ENCODE measurements around the gene THAP12.
A peak's percentile ranks its signal among the peaks of the same experiment; 100 is the strongest.
"Not testable (repeated sequence)": the region's sequence is repeated elsewhere in the genome, so short reads cannot be mapped to it uniquely, and the experiment has no call there.

Gene THAP12

DNA sequence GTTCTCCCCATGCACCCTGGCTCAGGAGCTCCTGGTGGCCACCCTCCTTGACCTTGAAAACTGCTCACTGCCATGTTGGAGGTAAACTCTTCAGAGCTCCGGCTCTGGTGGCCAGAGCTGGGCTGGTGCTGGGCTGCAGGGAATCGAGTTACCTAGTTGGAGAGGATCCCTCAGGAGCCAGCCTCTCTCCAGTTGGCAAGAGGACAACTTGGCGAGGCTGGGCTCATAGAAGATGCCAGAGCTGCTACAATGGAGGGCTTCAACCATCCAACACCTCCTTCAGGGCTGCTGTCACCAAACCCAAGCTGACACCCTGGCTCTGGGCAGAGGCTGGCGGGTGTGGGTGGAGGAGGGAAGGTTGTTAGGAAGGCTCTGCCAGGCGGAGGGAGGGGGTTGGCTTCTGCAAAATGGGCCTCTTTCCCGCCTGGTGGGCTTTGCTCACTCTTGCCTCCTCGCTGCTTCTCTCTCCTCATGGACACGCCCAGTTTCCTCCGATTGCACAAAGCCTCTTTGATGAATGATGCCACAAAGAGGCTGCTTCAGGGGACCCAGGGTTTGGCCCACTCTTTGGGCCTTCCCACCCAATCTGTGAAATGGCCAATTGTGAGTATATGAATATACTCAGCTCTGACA lies 53.1 kb downstream of the THAP12 start:
- no peak for DNase-seq (ENCODE audit: low read depth in 2 of 2)

DNA sequence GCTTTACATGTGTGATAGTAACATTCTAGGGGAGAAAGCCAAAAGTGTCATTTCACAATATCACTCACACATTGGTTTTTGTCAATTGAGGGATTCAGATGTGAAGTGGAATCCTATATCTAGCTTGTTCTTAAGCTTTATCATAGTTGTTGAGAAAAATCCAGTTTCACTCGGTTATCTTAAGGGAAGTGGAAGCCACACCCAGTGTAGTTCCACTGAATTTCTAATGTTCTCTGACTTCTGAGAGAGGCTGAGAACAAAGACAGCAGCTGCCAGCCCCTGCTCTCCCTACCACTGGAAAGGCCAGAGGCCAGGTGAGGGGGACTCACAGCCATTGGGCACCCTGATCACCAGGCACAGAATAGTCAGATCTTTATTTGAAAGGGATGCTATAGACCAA lies 53.7 kb downstream of the THAP12 start:
- DNase-seq (ENCODE audit: low read depth in 2 of 2) = no peak

DNA sequence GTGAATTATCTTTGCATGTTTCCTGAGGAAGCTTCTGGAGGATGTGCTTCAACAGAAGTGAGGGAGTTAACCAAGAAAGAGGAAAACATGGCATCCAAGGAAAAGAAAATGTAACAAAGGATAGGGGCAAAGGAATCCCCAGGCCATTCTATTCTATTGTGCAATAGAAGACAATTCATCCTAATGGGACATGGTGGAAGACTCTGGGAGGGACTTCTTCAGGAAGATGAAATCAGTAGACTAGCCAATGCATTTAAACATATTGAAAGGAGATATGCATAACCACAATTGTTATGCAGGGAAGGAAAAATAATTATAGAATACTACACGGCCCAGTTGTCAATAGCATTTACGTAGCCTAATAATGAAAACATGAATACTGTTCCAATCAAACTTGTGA lies 55.7 kb downstream of the THAP12 start:
- no peak for DNase-seq (ENCODE audit: low read depth in 2 of 2)

DNA sequence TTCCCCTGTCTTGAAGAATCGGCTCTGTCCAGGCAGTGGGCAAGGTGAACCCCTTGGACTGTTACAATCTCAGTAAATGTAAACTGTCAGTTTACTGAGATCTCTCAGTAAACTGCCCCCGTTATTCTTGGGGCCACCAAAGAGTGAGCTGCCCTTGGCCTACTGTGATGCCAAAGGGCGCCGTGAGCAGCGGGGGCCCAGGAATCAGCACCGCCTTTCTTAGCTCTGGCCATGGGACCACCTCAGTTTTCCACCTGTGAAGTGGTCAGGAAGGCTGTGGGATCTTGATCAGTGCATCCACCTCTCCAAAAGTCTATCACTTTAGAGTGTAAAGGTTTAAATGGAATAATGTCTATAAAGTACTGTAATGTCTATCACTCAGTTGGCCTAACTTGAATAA lies 57.1 kb downstream of the THAP12 start:
- no peak for DNase-seq (ENCODE audit: low read depth in 2 of 2)

- DNase-seq (ENCODE audit: low read depth in 2 of 2) = not testable (repeated sequence)
These were observed 57.6 kb downstream of the THAP12 start for GRCh38 chr11:76323375-76323774.

DNA sequence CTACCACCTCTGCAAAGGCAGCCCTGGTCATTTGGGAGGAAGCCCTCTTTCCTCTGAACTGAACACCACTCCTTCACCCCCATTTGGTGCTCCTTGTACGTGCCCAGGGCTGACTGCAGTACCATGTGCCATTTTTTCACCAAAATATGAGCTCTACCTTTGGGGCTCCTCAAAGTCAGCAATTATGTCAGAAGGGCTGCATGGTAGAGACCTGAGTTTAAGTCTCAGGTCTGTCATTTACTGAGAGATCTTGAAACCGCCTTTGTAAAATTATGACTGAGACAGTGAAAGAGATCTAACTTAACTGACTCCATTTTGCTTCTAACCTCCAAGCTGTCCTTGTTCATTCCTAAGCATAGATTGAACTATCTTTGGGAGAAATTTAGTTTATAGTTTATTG lies 58.0 kb downstream of the THAP12 start:
- no peak for DNase-seq (ENCODE audit: low read depth in 2 of 2)

GRCh38 chr11:76322540-76322939 lies 58.4 kb downstream of the THAP12 start:
- no peak for DNase-seq (ENCODE audit: low read depth in 2 of 2)

DNA sequence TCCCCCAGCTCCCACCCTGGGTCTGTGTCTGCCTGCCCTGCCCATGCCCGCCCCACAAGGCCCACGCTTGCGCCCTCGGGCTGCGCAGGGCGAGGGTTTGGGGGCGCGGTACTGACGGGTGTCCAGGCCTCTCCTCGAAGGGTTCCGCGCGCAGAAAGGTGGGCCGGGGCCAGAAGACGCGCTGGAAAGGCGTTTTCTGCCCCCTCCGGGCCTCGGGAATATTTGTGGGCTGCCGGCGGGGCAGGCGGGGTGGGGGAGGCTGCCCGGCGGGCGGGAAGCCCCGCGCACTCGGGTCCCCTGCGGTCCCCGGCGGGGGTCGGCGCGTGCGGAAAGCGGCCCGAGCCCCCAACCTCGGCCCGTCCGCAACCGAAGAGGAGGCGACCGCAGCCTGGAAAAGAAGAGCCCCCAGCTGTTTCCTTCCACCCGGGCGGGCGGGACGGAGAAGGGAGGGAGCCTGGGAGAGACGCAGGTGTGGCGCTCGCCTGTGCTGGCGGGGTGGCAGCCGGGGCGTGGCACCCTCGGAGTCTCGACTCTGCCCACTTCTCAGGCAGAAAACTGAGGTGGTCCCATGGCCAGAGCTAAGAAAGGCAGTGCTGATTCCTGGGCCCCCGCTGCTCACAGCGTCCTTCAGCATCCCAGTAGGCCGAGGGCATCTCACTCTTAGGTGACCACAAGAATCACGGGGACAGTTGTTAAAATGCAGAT lies 59.0 kb downstream of the THAP12 start:
- DNase-seq (ENCODE audit: low read depth in 2 of 2) = no peak

- DNase-seq (ENCODE audit: low read depth in 2 of 2) = no peak
These were observed 59.6 kb downstream of the THAP12 start for GRCh38 chr11:76321340-76321739.

DNA sequence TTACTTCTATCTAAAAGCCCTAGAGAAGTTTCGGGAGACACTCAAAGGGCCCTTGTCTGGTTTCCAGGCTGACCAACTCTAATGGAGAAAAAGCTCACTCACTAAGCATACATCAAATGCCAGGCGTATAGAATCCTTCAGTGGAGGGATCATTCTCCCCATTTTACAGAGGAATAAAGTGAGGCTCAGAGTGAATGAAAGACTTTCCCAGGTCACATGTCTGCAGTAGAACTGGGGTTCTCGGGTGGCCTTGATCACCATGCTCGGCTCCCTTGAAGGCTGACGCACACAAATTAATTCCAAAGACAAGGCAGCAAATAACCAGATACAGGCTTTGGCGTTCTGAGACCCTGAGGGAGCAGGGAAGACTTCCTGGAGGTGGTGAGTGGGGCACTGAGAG lies 60.0 kb downstream of the THAP12 start:
- DNase-seq (ENCODE audit: low read depth in 2 of 2) = no peak

DNA sequence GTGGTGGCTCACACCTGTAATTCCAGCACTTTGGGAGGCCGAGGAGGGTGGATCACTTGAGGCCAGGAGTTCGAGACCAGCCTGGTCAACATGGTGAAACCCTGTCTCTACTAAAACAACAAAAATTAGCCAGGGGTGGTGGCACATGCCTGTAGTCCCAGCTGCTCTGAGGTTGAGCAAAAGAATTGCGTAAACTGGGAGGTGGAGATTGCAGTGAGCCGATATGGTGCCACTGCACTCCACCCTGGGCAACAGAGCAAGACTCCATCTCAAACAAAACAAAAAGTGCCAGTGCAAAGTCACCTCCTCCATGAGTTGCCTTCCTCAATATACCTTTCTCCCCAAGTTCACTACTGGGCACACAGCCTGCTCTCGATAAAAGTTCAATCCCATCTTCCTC lies 61.1 kb downstream of the THAP12 start:
- not testable (repeated sequence) for DNase-seq (ENCODE audit: low read depth in 2 of 2)

- DNase-seq (ENCODE audit: low read depth in 2 of 2) = peak; percentile 70 to 76
These were observed 62.1 kb downstream of the THAP12 start for GRCh38 chr11:76318744-76319384.

GRCh38 chr11:76317296-76317695 lies 63.6 kb downstream of the THAP12 start:
- no peak for DNase-seq (ENCODE audit: low read depth in 2 of 2)

- DNase-seq (ENCODE audit: low read depth in 2 of 2) = no peak
These were observed 64.2 kb downstream of the THAP12 start for GRCh38 chr11:76316726-76317125.

DNA sequence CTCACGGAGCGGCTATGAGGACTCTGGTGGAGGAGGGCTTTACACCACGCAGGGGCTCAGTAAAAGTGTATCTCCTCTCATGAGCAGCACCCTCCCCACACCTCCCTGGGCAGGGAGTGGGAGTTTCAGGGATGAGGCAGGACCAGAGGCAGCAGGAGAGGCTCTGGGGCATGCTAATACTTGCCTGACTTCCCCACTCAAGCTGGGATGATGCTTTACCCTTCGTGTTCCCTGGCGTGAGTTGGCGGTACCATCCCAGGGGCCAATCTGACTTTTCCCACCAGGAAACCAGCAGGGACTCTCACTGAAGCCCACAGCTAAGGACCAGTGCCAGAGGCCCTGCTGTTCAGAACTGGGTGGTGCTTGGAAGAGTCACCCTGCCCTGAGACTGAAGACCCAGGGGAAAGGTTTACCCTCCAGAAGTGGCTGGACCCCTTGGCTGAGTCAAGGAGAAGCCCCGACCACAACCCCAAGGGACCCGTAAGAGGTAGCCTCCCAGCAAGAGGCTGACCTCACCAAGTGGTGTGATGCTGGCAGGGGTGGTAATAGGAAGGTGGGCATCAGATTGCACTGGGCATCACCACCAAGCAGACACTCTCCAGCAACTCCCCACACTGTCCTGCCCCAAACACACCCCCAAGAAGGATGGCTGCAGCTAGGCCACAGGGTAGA lies 65.6 kb downstream of the THAP12 start:
- no peak for DNase-seq (ENCODE audit: low read depth in 2 of 2)

- DNase-seq (ENCODE audit: low read depth in 2 of 2) = no peak
These were observed 66.2 kb downstream of the THAP12 start for GRCh38 chr11:76314741-76315090.

DNA sequence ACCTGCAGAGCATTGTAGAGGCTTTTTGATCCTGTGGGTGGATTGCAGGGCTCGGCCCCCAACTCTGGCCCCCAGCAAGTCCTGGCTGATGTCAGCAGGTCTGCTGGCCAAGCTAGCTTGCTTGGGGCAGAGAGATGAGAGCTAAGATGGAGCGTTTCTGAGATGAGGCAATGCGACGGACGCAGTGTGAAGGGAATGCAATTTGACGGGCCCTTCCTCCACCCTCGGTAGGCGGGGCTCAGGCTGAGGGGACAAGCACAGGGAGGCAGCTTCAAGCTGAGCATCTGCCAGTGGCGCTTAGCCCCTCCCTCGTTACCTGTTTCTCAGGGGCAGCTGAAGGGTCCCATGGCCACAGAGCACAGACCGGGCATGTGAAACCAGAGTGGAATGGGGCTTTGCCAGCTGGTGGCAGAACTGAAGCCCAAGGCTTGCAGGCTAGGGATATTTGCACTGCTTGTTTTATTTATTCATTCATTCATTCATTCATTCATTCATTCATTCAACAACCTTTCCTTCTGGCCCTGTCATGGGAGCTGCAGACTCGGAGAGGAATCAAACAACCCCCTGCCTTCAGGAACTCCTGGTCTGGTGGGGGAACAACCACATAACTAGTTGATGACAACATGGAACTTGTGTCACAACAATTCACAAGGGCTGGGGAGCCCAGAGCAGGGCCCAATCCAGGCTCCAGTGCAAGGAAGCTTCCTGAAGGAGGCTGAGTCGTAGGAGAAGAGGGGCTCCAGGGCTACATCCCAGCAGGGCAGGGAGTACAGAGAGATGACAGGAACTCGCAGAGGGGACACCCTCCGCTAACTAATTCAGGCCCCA lies 66.8 kb downstream of the THAP12 start:
- DNase-seq (ENCODE audit: low read depth in 2 of 2) = no peak

GRCh38 chr11:76313271-76313670 lies 67.7 kb downstream of the THAP12 start:
- no peak for DNase-seq (ENCODE audit: low read depth in 2 of 2)

DNA sequence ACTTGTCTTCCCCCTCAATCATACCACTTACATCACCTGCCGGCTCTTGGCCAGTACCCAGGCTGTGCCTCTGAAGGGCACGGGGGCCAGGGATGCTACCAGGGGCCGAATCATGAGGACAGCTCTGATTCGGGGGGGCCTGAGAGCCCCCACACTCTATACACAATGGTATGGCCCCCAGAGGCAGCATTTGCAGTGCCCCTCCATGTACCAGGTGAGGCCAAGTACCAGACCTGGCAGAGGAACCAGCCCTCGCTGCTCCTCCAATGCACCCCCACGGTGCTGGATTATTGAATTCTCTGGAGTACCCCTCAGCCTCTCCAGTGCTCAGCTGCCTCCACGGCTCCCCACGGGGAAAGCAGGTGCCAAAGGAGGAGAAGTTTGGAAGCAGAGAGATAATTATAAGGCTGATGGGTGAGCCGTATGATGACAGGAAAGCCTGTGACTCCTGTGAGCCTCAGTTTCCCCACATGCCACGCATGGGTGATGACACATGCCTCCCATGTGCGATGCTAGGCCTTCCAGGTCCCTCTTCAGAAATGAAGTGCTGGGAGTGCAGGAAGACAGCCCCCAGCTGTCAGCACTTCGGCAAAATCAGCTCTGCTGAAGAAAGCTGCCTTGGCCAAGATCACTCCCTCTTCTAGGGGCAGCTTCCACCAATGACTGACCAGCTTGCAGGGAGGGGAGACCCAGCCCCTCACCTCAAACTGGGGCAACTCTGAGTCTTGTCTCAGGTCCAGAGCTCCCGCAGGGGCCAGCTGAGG lies 69.9 kb downstream of the THAP12 start:
- no peak for DNase-seq (ENCODE audit: low read depth in 2 of 2)

DNA sequence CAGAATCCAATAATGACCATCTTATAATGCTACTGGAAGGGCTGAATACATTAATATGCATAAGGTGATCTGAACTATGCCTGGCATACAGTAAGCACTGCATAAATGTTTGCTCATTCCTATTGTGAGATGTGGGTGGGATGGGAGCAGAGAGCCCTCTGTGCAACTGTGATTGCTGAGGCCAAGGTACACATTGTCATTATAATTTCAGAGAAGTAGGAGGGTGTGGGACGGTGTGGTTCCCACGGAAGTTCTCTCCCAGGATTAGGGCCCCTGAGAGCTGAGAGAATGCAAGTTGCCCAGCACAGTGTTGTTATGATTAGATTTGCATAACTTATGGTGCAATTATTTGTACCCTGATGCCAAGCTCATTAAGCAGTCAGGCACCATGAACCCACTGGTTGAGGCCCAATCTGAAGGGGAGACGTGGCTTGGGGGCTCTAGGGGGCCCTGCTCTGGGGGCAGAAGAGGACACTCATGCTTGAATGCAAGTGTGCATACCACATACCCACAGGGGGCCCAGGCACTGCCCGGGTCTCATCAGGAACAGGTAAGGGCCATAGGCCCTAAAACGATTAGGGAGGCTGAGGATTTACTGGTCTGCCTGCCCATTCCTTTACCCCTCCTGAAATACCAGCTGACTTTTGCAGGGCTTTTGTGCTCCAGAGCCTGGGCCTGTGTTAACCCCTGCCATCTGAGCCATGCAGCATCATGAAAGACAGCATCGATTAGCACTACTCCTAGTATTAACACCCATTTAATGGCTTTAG lies 72.8 kb downstream of the THAP12 start:
- DNase-seq (ENCODE audit: low read depth in 2 of 2) = no peak
